Effector memory CD4-positive, alpha-beta T cell (primary cell): ENCODE results near the gene KCNK15.
"Not testable (repeated sequence)": the region's sequence is repeated elsewhere in the genome, so short reads cannot be mapped to it uniquely, and the experiment has no call there.

Source experiments
- DNase-seq, 3 donors: peaks; one replicate each; pipeline ENCODE4 v3.0.0-alpha.2; 2020
- H3K27ac ChIP-seq: 2 replicates; pipeline ENCODE4 v1.7.0; 2013; ENCODE audit warnings: mild to moderate bottlenecking, low read length, moderate library complexity; ENCODE audit not compliant: insufficient read depth, poor library complexity, severe bottlenecking
- H3K27me3 ChIP-seq: replicated peaks from 2 replicates; pipeline ENCODE4 v1.7.0; 2013; ENCODE audit warnings: mild to moderate bottlenecking, low read length; ENCODE audit not compliant: insufficient read depth, control insufficient read depth, poor library complexity, severe bottlenecking
- H3K36me3 ChIP-seq: 2 replicates; pipeline ENCODE4 v1.7.0; 2013; ENCODE audit warnings: mild to moderate bottlenecking, low read length, moderate library complexity; ENCODE audit not compliant: control insufficient read depth, insufficient read depth
- H3K4me1 ChIP-seq: 2 replicates; pipeline ENCODE4 v1.7.0; 2013; ENCODE audit warnings: low read length, mild to moderate bottlenecking; ENCODE audit not compliant: control insufficient read depth, insufficient read depth, poor library complexity, severe bottlenecking
- H3K4me3 ChIP-seq: 2 replicates; pipeline ENCODE4 v1.7.0; 2013; ENCODE audit warnings: low read length, low read depth, mild to moderate bottlenecking; ENCODE audit not compliant: insufficient read depth, poor library complexity, severe bottlenecking
- H3K9me3 ChIP-seq: 2 replicates; pipeline ENCODE4 v1.7.0; 2013; ENCODE audit warnings: mild to moderate bottlenecking, low read length, moderate library complexity; ENCODE audit not compliant: control insufficient read depth
- total RNA-seq, 3 donors: gene quantifications; one replicate each; lab custom pipeline; 2026; lab: John Stamatoyannopoulos, UW

Gene KCNK15
- total RNA-seq = 0 reads per million in 3 donors

DNA sequence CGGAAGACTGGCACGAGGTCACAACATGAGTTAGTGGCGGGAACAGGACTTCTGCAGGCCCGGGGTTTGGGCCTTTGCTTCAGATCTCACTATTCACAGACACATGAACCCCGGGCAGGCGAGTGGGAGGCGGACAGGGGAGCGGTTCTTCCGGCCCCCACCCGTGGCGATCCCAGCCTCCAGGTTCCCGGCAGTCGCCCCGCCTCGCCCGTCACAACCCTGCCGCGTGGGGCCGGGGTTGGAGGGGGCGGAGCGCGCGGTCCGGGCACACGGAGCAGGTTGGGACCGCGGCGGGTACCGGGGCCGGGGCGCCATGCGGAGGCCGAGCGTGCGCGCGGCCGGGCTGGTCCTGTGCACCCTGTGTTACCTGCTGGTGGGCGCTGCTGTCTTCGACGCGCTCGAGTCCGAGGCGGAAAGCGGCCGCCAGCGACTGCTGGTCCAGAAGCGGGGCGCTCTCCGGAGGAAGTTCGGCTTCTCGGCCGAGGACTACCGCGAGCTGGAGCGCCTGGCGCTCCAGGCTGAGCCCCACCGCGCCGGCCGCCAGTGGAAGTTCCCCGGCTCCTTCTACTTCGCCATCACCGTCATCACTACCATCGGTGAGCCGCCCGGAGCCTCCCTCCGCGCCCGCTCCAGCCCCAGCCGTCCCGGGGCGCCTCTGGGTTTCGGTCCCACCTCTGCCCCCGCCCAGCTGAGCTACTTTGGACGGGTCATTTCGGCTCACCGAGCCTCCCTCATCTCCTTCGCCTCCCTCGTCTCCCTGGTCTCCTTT lies at the start of gene KCNK15:
Gene KCNK15 (plus strand): TSS at position 268 of the 769 bp plus-strand sequence. CDS start 46 bp downstream, at position 314.
- Histone ChIP-seq H3K27me3 (peaks cover 9% of the 10 kb centered on the region), H3K4me1 (peaks cover 7% of the 10 kb centered on the region), H3K9me3 (no peaks in the 10 kb centered on the region), H3K27ac (no peak within 1 kb of the TSS), H3K4me3 (peak within 1 kb of the TSS; percentile 53), H3K36me3 (no peaks in the 10 kb centered on the region)
- no peak for DNase-seq

GRCh38 chr20:44696315-44696714 lies 49.4 kb upstream of the KCNK15 start:
- H3K36me3 ChIP-seq = no peaks in the 10 kb centered on the region
- no peak for DNase-seq
- H3K9me3 ChIP-seq = no peaks in the 10 kb centered on the region
- H3K27ac ChIP-seq = no peak overlapping the region
- H3K4me3 ChIP-seq = no peak overlapping the region
- no peaks in the 10 kb centered on the region for H3K27me3 ChIP-seq
- H3K4me1 ChIP-seq = no peaks in the 10 kb centered on the region

GRCh38 chr20:44697041-44697440 lies 48.6 kb upstream of the KCNK15 start:
- DNase-seq, H3K9me3 ChIP-seq, H3K27me3 ChIP-seq, H3K4me1 ChIP-seq, H3K27ac ChIP-seq, H3K4me3 ChIP-seq, H3K36me3 ChIP-seq: not testable (repeated sequence)

- Histone ChIP-seq H3K27me3 (no peaks in the 10 kb centered on the region), H3K27ac (no peak overlapping the region), H3K4me1 (no peaks in the 10 kb centered on the region), H3K9me3 (no peaks in the 10 kb centered on the region), H3K4me3 (no peak overlapping the region), H3K36me3 (no peaks in the 10 kb centered on the region)
- no peak for DNase-seq
These were observed 47.3 kb upstream of the KCNK15 start for GRCh38 chr20:44698351-44698750.

DNA sequence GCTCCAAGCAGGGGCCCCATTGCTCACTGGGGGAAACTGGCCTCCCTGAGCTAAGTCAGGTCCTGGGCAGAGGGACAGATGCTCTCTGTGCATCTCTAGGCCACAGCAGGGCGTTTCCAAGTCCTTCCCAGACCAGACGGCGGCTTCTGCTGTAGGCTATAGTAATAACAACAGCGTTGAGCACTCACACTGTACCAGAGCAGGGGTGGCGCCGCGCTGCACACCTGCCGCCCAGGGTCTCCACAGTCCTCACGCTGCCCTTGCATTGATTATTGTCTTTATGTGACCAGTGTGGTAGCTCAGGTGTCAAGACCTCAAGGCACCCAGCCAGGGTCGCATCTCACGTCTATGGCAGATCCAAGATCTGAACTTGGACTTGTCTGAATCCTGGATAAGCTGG lies 45.4 kb upstream of the KCNK15 start:
- H3K4me3 ChIP-seq = no peak overlapping the region
- H3K4me1 ChIP-seq = no peaks in the 10 kb centered on the region
- H3K9me3 ChIP-seq = no peaks in the 10 kb centered on the region
- H3K36me3 ChIP-seq = no peaks in the 10 kb centered on the region
- H3K27me3 ChIP-seq = no peaks in the 10 kb centered on the region
- H3K27ac ChIP-seq = no peak overlapping the region
- no peak for DNase-seq

DNA sequence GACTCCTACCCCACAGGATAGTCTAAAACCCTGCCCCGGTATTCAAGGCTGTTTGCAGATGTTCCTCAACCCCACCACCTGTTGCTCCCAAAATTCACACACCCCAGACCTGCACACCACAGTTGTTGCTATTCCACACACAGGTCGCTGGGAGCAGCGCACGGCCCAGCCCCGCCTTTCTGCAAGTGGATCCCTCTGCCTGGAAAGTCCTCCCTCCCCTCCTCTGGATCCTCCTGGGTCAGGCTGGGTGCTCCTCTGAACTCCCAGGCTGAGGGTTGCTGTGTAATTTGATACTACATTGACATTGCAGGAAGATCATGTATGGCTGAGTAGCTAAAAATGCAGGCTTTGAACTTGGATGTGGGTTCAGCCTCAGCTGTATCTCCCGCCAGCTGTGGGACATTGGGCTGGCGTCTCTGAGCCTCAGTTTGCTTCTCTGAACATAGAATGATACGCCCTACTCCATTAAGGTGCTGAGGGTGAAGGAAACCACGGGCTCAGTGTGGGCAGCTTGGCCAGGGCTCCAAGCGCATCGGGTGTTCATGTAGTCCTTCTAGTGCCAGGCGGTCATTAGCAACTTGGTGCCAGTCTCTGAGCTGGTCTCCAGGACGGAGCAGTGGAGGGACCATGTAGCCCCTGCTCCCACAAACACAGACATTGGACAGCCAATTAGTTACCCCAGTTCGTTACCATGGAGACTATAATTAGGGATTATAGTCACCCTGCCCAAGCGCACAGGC lies 44.4 kb upstream of the KCNK15 start:
- H3K27ac ChIP-seq = no peak overlapping the region

DNA sequence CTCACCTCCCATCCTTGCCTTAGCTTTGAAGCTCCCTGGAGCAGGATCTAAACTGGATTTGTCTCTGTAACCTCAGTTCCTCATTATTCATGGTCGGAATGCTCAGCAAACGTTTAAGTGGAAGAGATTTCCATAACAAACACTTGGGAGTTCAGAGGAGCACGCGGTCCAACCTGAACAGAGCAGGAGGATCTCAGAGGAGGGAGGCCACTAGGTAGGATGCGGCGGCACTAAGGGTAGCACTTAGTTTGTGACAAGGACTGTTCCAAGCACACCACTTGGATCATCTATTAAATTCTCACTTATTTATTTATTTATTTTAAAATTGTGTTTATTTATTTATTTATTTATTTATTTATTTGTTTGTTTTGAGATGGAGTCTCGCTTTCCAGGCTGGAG lies 43.8 kb upstream of the KCNK15 start:
- no peak overlapping the region for H3K27ac ChIP-seq
- no peaks in the 10 kb centered on the region for H3K27me3 ChIP-seq
- H3K4me3 ChIP-seq = no peak overlapping the region
- H3K36me3 ChIP-seq = no peaks in the 10 kb centered on the region
- H3K9me3 ChIP-seq = no peaks in the 10 kb centered on the region
- DNase-seq = no peak
- no peaks in the 10 kb centered on the region for H3K4me1 ChIP-seq

More for the DNA sequence above, 44.4 kb upstream of the KCNK15 start:
- no peaks in the 10 kb centered on the region for H3K36me3 ChIP-seq
- H3K4me3 ChIP-seq = no peak overlapping the region
- DNase-seq = no peak
- no peaks in the 10 kb centered on the region for H3K27me3 ChIP-seq
- H3K9me3 ChIP-seq = no peaks in the 10 kb centered on the region
- H3K4me1 ChIP-seq = no peaks in the 10 kb centered on the region

DNA sequence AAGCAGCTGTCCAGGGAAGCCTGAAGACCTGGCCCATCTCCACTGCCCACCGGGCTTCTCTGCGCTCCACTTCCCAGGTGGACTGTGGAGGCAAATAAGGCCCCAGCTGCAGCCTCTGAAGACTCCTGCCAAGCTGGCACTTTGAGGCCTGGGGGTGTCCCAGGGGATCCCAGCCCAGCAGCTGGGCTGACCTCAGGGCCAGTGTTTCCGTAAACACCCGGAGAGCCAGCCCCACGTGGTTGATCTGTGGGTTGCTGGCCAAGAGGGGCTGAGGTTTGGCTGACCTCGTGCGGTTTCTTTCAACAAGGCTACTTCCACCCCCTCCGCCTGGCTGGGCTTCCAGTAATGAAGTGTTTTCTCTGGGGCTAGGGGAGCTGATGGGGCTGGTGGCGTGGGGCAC lies 42.9 kb upstream of the KCNK15 start:
- no peaks in the 10 kb centered on the region for H3K4me1 ChIP-seq
- no peak overlapping the region for H3K27ac ChIP-seq
- H3K9me3 ChIP-seq = no peaks in the 10 kb centered on the region
- no peak overlapping the region for H3K4me3 ChIP-seq
- no peaks in the 10 kb centered on the region for H3K36me3 ChIP-seq
- DNase-seq = no peak
- no peaks in the 10 kb centered on the region for H3K27me3 ChIP-seq

- no peak for DNase-seq
- Histone ChIP-seq H3K9me3 (no peaks in the 10 kb centered on the region), H3K4me3 (no peak overlapping the region), H3K27ac (no peak overlapping the region), H3K36me3 (no peaks in the 10 kb centered on the region), H3K4me1 (no peaks in the 10 kb centered on the region), H3K27me3 (no peaks in the 10 kb centered on the region)
These were observed 42.3 kb upstream of the KCNK15 start for GRCh38 chr20:44703183-44703925.
